Hepatocyte (in vitro differentiated cells): ENCODE data around the gene CCDC112.
"Not testable (repeated sequence)": the region's sequence is repeated elsewhere in the genome, so short reads cannot be mapped to it uniquely, and the experiment has no call there.

Experiments
- EZH2 ChIP-seq: fragments of 200-600 bp; sonication (generic); IDR thresholded peaks from 2 replicates; pipeline ENCODE4 v1.6.1; 2016; ENCODE audit warnings: antibody characterized with exemption, mild to moderate bottlenecking, borderline replicate concordance
- TF ChIP-seq, protein P1 (sequence below): fragments of 200-600 bp; sonication (generic); IDR thresholded peaks from 2 replicates; pipeline ENCODE4 v1.5.1; 2016; ENCODE audit warnings: antibody characterized with exemption, mild to moderate bottlenecking; ENCODE audit not compliant: poor library complexity

DNA sequence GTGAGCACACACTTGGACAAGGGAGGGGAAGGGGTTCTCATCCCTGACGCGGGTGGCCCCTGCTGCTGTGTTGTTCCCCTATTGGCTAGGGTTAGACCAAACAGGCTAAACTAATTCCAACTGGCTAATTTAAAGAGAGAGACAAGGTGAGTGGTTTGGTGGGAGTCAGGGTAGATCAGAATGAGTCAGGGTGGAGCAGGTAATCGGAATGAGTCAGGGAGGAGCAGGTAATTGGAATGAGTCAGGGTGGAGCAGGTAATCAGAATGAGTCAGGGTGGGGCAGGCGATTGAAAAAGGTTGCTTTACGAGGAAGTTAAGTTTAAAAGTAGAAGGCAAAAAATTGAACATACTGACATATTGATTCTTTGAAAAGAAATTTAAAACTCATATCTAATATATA lies 47.1 kb downstream of the CCDC112 start:
- TF ChIP-seq, protein P1, sequence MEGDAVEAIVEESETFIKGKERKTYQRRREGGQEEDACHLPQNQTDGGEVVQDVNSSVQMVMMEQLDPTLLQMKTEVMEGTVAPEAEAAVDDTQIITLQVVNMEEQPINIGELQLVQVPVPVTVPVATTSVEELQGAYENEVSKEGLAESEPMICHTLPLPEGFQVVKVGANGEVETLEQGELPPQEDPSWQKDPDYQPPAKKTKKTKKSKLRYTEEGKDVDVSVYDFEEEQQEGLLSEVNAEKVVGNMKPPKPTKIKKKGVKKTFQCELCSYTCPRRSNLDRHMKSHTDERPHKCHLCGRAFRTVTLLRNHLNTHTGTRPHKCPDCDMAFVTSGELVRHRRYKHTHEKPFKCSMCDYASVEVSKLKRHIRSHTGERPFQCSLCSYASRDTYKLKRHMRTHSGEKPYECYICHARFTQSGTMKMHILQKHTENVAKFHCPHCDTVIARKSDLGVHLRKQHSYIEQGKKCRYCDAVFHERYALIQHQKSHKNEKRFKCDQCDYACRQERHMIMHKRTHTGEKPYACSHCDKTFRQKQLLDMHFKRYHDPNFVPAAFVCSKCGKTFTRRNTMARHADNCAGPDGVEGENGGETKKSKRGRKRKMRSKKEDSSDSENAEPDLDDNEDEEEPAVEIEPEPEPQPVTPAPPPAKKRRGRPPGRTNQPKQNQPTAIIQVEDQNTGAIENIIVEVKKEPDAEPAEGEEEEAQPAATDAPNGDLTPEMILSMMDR: not testable (repeated sequence)
- not testable (repeated sequence) for TF ChIP-seq EZH2
